Ramos (cell line): ENCODE measurements around the gene STK17A.

Experiments used
- in situ Hi-C: fragments of 300-500 bp; cut with MboI; formaldehyde crosslinking; loops from one replicate; pipeline ENCODE4 v1.14.3; 2022; ENCODE audit warnings: low sequenced_read_pairs; ENCODE audit not compliant: unreplicated experiment

The STK17A gene

GRCh38 chr7:43562383-43562782, 20.5 kb upstream of the STK17A start:
- in situ Hi-C loops = loop anchor here (25.0 kb wide), 1 partner anchor 275 kb away; no protein-coding TSS in a partner anchor

GRCh38 chr7:43565786-43566185, 17.1 kb upstream of the STK17A start:
- in situ Hi-C loops = loop anchor here (25.0 kb wide), 1 partner anchor 272 kb away; no protein-coding TSS in a partner anchor

- in situ Hi-C loops = loop anchor here (25.0 kb wide), 1 partner anchor 269 kb away; no protein-coding TSS in a partner anchor
These were observed 14.4 kb upstream of the STK17A start for GRCh38 chr7:43568529-43568928.

- in situ Hi-C loops = loop anchor here (25.0 kb wide), 1 partner anchor 268 kb away; no protein-coding TSS in a partner anchor
These were observed 13.5 kb upstream of the STK17A start for GRCh38 chr7:43569424-43569823.

GRCh38 chr7:43570688-43571365, 12.1 kb upstream of the STK17A start:
- in situ Hi-C loops = loop anchor here (25.0 kb wide), 1 partner anchor 266 kb away; no protein-coding TSS in a partner anchor

GRCh38 chr7:43572516-43573049, 10.3 kb upstream of the STK17A start:
- in situ Hi-C loops = loop anchor here (25.0 kb wide), 1 partner anchor 265 kb away; no protein-coding TSS in a partner anchor

GRCh38 chr7:43573832-43574231, 9.1 kb upstream of the STK17A start:
- in situ Hi-C loops = loop anchor here (25.0 kb wide), 1 partner anchor 263 kb away; no protein-coding TSS in a partner anchor

- in situ Hi-C loops = no loop called here
These were observed 7.4 kb upstream of the STK17A start for GRCh38 chr7:43575506-43575905.

GRCh38 chr7:43576241-43576640, 6.7 kb upstream of the STK17A start:
- in situ Hi-C loops = no loop called here

- in situ Hi-C loops = no loop called here
These were observed 5.4 kb upstream of the STK17A start for GRCh38 chr7:43577485-43577951.

- in situ Hi-C loops = loop anchor here (5.0 kb wide), 1 partner anchor 119 kb away; no protein-coding TSS in a partner anchor
These were observed 701 bp downstream of the STK17A start for GRCh38 chr7:43583424-43584194.

GRCh38 chr7:43584195-43584586, 1.3 kb downstream of the STK17A start:
- in situ Hi-C loops = loop anchor here (5.0 kb wide), 1 partner anchor 118 kb away; no protein-coding TSS in a partner anchor

- in situ Hi-C loops = loop anchor here (5.0 kb wide), 1 partner anchor 118 kb away; no protein-coding TSS in a partner anchor
These were observed 1.8 kb downstream of the STK17A start for GRCh38 chr7:43584733-43585132.

GRCh38 chr7:43585562-43585961, 2.7 kb downstream of the STK17A start:
- in situ Hi-C loops = no loop called here

GRCh38 chr7:43586251-43586900, 3.5 kb downstream of the STK17A start:
- in situ Hi-C loops = no loop called here

- in situ Hi-C loops = no loop called here
These were observed 5.7 kb downstream of the STK17A start for GRCh38 chr7:43588477-43589132.

- in situ Hi-C loops = no loop called here
These were observed 6.2 kb downstream of the STK17A start for GRCh38 chr7:43589133-43589478.

- in situ Hi-C loops = no loop called here
These were observed 6.8 kb downstream of the STK17A start for GRCh38 chr7:43589728-43590127.

- in situ Hi-C loops = no loop called here
These were observed 8.1 kb downstream of the STK17A start for GRCh38 chr7:43590862-43591557.
